ENCODE data around the gene RERE. TPM values are rescaled to one million over a fixed set of nuclear protein-coding genes. Genes with fewer than 3 reads are reported as not detected.

Gene RERE
- total and polyA plus RNA-seq, 2 experiments from 2014 or later, result 148 to 170 TPM

GRCh38 chr1:8343044-8343443 is 474.4 kb downstream of the RERE start:
- no peak overlapping the region for H3K4me3 Mint-ChIP-seq
- Histone ChIP-seq H3K27ac (ENCODE audit: low read depth) (no peak overlapping the region), H3K27me3 (ENCODE audit: insufficient read depth) (no peaks in the 10 kb centered on the region), H3K4me2 (no peak overlapping the region), H3K79me2 (replicated peaks; ENCODE audit: insufficient read depth) (no peaks in the 10 kb centered on the region), H3K36me3 (ENCODE audit: insufficient read depth) (no peaks in the 10 kb centered on the region), H3K4me3 (no peak overlapping the region), H3K9me2 (ENCODE audit: insufficient read depth) (no peaks in the 10 kb centered on the region), H4K20me1 (replicated peaks; ENCODE audit: insufficient read depth) (no peaks in the 10 kb centered on the region), H3F3A (replicated peaks; ENCODE audit: low read depth) (no peaks in the 10 kb centered on the region), H2AFZ (no peak overlapping the region), H3K4me1 (ENCODE audit: insufficient read depth) (no peaks in the 10 kb centered on the region)
- H3K27me3 Mint-ChIP-seq (ENCODE audit: insufficient read depth, low read depth, poor library complexity), result peaks cover 4% of the 10 kb centered on the region
- no peak for ATAC-seq
- TF ChIP-seq STAT1 (IDR thresholded peaks at IDR 0.05; ENCODE audit: unreplicated experiment) (no peak), REST (IDR thresholded peaks at IDR 0.05; ENCODE audit: unreplicated experiment) (no peak), ETS1 (IDR thresholded peaks at IDR 0.05) (no peak), EZH2 (IDR thresholded peaks at IDR 0.05; ENCODE audit: low read depth, unreplicated experiment) (no peak), CREB1 (CRISPR knock-in tag; IDR thresholded peaks at IDR 0.05; ENCODE audit: low read depth) (no peak), ZNF114 (CRISPR knock-in tag; IDR thresholded peaks at IDR 0.05) (no peak), POLR2AphosphoS5 (IDR thresholded peaks at IDR 0.05; ENCODE audit: low read depth) (no peak), ZNF331 (CRISPR knock-in tag; IDR thresholded peaks at IDR 0.05; ENCODE audit: low read depth) (no peak), EZH2phosphoT487 (IDR thresholded peaks at IDR 0.05; ENCODE audit: unreplicated experiment) (no peak), ZNF462 (CRISPR knock-in tag; IDR thresholded peaks at IDR 0.05) (no peak)
- H3K9me3 Mint-ChIP-seq, result no peaks in the 10 kb centered on the region
- H3K27ac Mint-ChIP-seq, result no peak overlapping the region; the same call in 1 of the 2 replicates
- H3K36me3 Mint-ChIP-seq (ENCODE audit: low read depth), result no peaks in the 10 kb centered on the region; the same call in 2 of the 3 replicates
- no peak for DNase-seq (ENCODE audit: low spot score)
- 0 out of 3 replicates have a peak, but pooled peaks cover 5% of the 10 kb centered on the region for H3K4me1 Mint-ChIP-seq
